H9 (cell line): ENCODE measurements around the gene UBR7. TPM values are rescaled to one million over a fixed set of nuclear protein-coding genes. Genes with fewer than 3 reads are reported as not detected.

Source experiments
- DNase-seq: peaks from one replicate; pipeline ENCODE4 v3.0.0-alpha.2; 2017
- H2AFZ ChIP-seq: one replicate; pipeline ENCODE4 v1.6.1; 2013; ENCODE audit warnings: mild to moderate bottlenecking, low read length, control low read depth, moderate library complexity
- H2AK5ac ChIP-seq: 2 replicates; pipeline ENCODE4 v1.6.1; 2013; ENCODE audit warnings: low read length, control low read depth, mixed read lengths; ENCODE audit not compliant: insufficient read length
- H2BK120ac ChIP-seq: one replicate; pipeline ENCODE4 v1.6.1; 2013; ENCODE audit warnings: low read depth, mild to moderate bottlenecking, low read length, control low read depth, inconsistent platforms; ENCODE audit not compliant: poor library complexity, severe bottlenecking
- H2BK12ac ChIP-seq: 2 replicates; pipeline ENCODE4 v1.6.1; 2013; ENCODE audit warnings: low read length, control low read depth, mixed read lengths, low read depth; ENCODE audit not compliant: insufficient read length
- H2BK15ac ChIP-seq: 2 replicates; pipeline ENCODE4 v1.6.1; 2013; ENCODE audit warnings: low read depth, low read length, control low read depth
- H2BK20ac ChIP-seq: one replicate; pipeline ENCODE4 v1.6.1; 2013; ENCODE audit warnings: low read depth, mild to moderate bottlenecking, low read length, control low read depth, inconsistent platforms; ENCODE audit not compliant: poor library complexity, severe bottlenecking
- H2BK5ac ChIP-seq: 2 replicates; pipeline ENCODE4 v1.6.1; 2013; ENCODE audit warnings: low read length, control low read depth, mixed read lengths; ENCODE audit not compliant: insufficient read length
- H3K14ac ChIP-seq: 2 replicates; pipeline ENCODE4 v1.6.1; 2013; ENCODE audit warnings: low read length, control low read depth; ENCODE audit not compliant: insufficient read depth
- H3K18ac ChIP-seq: 2 replicates; pipeline ENCODE4 v1.6.1; 2013; ENCODE audit warnings: low read depth, mild to moderate bottlenecking, mixed read lengths, low read length, control low read depth; ENCODE audit not compliant: insufficient read length
- H3K23ac ChIP-seq: 2 replicates; pipeline ENCODE4 v1.6.1; 2013; ENCODE audit warnings: low read length, control low read depth, mixed read lengths, low read depth; ENCODE audit not compliant: insufficient read length
- H3K23me2 ChIP-seq: 2 replicates; pipeline ENCODE4 v1.6.1; 2013; ENCODE audit warnings: low read depth, mild to moderate bottlenecking, mixed read lengths, low read length, control low read depth; ENCODE audit not compliant: insufficient read length, poor library complexity, severe bottlenecking
- H3K27ac ChIP-seq: 2 replicates; pipeline ENCODE4 v1.5.1; 2013; ENCODE audit warnings: low read length, control low read depth, mixed read lengths, low read depth; ENCODE audit not compliant: insufficient read length
- H3K27me3 ChIP-seq: 2 replicates; pipeline ENCODE4 v1.6.1; 2013; ENCODE audit warnings: low read length, control low read depth, inconsistent platforms; ENCODE audit not compliant: insufficient read depth
- H3K4ac ChIP-seq: 2 replicates; pipeline ENCODE4 v1.6.1; 2013; ENCODE audit warnings: low read depth, mild to moderate bottlenecking, control low read depth, inconsistent platforms, low read length, moderate library complexity
- H3K4me1 ChIP-seq: 2 replicates; pipeline ENCODE4 v1.6.1; 2013; ENCODE audit warnings: low read length, control low read depth, inconsistent platforms; ENCODE audit not compliant: insufficient read depth
- H3K4me2 ChIP-seq: 2 replicates; pipeline ENCODE4 v1.6.1; 2013; ENCODE audit warnings: low read length, control low read depth, mixed read lengths; ENCODE audit not compliant: insufficient read length, insufficient read depth
- H3K56ac ChIP-seq: 2 replicates; pipeline ENCODE4 v1.6.1; 2013; ENCODE audit warnings: low read depth, mild to moderate bottlenecking, mixed read lengths, low read length, control low read depth; ENCODE audit not compliant: insufficient read length
- H3K79me1 ChIP-seq: 2 replicates; pipeline ENCODE4 v1.6.1; 2013; ENCODE audit warnings: low read depth, mild to moderate bottlenecking, moderate library complexity, low read length, control low read depth, inconsistent platforms; ENCODE audit not compliant: insufficient read depth, poor library complexity, severe bottlenecking
- H3K79me2 ChIP-seq: 2 replicates; pipeline ENCODE4 v1.6.1; 2013; ENCODE audit warnings: low read length, control low read depth, inconsistent platforms; ENCODE audit not compliant: insufficient read depth
- H3K9ac ChIP-seq: 2 replicates; pipeline ENCODE4 v1.6.1; 2013; ENCODE audit warnings: low read length, control low read depth, mixed read lengths; ENCODE audit not compliant: insufficient read length; ENCODE audit errors: extremely low read depth
- H3K9me3 ChIP-seq: one replicate; pipeline ENCODE4 v1.6.1; 2013; ENCODE audit warnings: low read depth, low read length, inconsistent platforms; ENCODE audit not compliant: control insufficient read depth
- H3T11ph ChIP-seq: one replicate; pipeline ENCODE4 v1.6.1; 2013; ENCODE audit warnings: mild to moderate bottlenecking, low read length, control low read depth, inconsistent platforms
- H4K20me1 ChIP-seq: one replicate; pipeline ENCODE4 v1.6.1; 2013; ENCODE audit not compliant: control insufficient read depth, insufficient read length, insufficient read depth
- H4K5ac ChIP-seq: 2 replicates; pipeline ENCODE4 v1.6.1; 2013; ENCODE audit warnings: low read depth, mild to moderate bottlenecking, mixed read lengths, low read length, control low read depth; ENCODE audit not compliant: insufficient read length
- H4K8ac ChIP-seq: replicated peaks from 2 replicates; pipeline ENCODE4 v1.6.1; 2013; ENCODE audit warnings: low read length, control low read depth, mixed read lengths, low read depth; ENCODE audit not compliant: insufficient read length
- H4K91ac ChIP-seq: 2 replicates; pipeline ENCODE4 v1.6.1; 2013; ENCODE audit warnings: low read depth, mild to moderate bottlenecking, moderate library complexity, mixed read lengths, low read length, control low read depth; ENCODE audit not compliant: insufficient read length
- H3K27ac Mint-ChIP-seq, 3 experiments: 2 replicates in 2 of 3; 3 replicates in 1 of 3; pipeline ENCODE4 v1.8.0; 2020 to 2021; ENCODE audit warnings: mixed read lengths in 3 of 3, mild to moderate bottlenecking in 1 of 3, moderate library complexity in 1 of 3
- H3K27me3 Mint-ChIP-seq: 2 replicates; pipeline ENCODE4 v1.8.0; 2021; ENCODE audit warnings: low read depth, mild to moderate bottlenecking, moderate library complexity, mixed read lengths
- H3K36me3 Mint-ChIP-seq, 3 experiments: 2 replicates in 2 of 3; 3 replicates in 1 of 3; pipeline ENCODE4 v1.8.0; 2020 to 2021; ENCODE audit warnings: low read depth in 3 of 3, mixed read lengths in 3 of 3; ENCODE audit not compliant: insufficient read depth in 1 of 3
- H3K4me1 Mint-ChIP-seq, 2 experiments: 2 replicates each; pipeline ENCODE4 v1.8.0; 2020; ENCODE audit warnings: mixed read lengths in 2 of 2
- H3K4me3 Mint-ChIP-seq, 2 experiments: 2 replicates in 1 of 2; 3 replicates in 1 of 2; pipeline ENCODE4 v1.8.0; 2020 to 2021; ENCODE audit warnings: mild to moderate bottlenecking in 2 of 2, mixed read lengths in 2 of 2, moderate library complexity in 1 of 2
- H3K9me3 Mint-ChIP-seq, 2 experiments: 2 replicates in 1 of 2; 3 replicates in 1 of 2; pipeline ENCODE4 v1.8.0; 2020; ENCODE audit warnings: mild to moderate bottlenecking in 2 of 2, mixed read lengths in 2 of 2, moderate library complexity in 1 of 2
- WGBS: extraction: QIAGEN DNeasy Blood & Tissue Kit; methylation state at CpG from one replicate; pipeline ENCODE4 v1.1.7; 2013; ENCODE audit warnings: missing lambda C conversion rate, low lambda C conversion rate, mixed read lengths; ENCODE audit not compliant: insufficient read length; ENCODE audit errors: extremely low coverage; 5-methylcytosine and 5-hydroxymethylcytosine counted together
- total RNA-seq: library from RNA; stranded (reverse); gene quantifications from 2 replicates; pipeline ENCODE4 v1.2.1, GENCODE V29; 2021
- TF ChIP-seq, protein P1 (sequence below): fragments of 200-600 bp; sonication (generic); conservative IDR thresholded peaks from 3 replicates; pipeline ENCODE4 v1.8.0; 2021; ENCODE audit warnings: antibody characterized with exemption, mild to moderate bottlenecking

UBR7 gene
- total RNA-seq, 1 experiment from 2014 or later: 28.4 TPM

DNA sequence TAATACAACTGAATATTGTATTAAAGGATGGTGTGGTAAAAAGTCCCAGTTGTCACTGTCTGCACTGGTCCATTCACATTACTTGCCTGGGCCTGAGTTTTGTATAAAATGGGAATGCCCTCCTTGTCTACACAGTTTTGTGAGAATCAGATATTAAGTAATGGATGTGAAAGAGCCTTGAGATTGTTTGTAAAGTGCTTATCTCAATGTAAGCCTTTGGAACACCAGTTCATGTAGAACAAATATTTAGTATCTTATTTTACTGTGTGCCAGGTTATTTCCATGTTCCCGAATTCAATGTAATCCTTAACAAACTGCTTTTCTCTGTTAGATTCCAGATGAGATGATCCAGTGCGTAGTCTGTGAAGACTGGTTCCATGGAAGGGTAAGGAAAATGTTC lies 7.5 kb downstream of the UBR7 start:
- DNase-seq: no peak
- Histone ChIP-seq H2BK5ac (no peak overlapping the region), H2BK20ac (no peak overlapping the region), H4K20me1 (no peaks in the 10 kb centered on the region), H3K4me1 (no peaks in the 10 kb centered on the region), H2BK15ac (no peak overlapping the region), H2BK12ac (no peak overlapping the region), H3K56ac (no peak overlapping the region), H3K4ac (no peak overlapping the region), H3T11ph (no peak overlapping the region), H4K91ac (no peak overlapping the region), H2BK120ac (no peak overlapping the region), H3K18ac (no peak overlapping the region), H2AK5ac (no peak overlapping the region), H3K79me1 (no peaks in the 10 kb centered on the region), H3K23me2 (no peaks in the 10 kb centered on the region), H3K9ac (no peak overlapping the region), H4K8ac (no peak overlapping the region), H3K27me3 (no peaks in the 10 kb centered on the region), H2AFZ (no peak overlapping the region), H3K9me3 (no peaks in the 10 kb centered on the region), H4K5ac (no peak overlapping the region), H3K23ac (no peak overlapping the region), H3K79me2 (no peaks in the 10 kb centered on the region), H3K27ac (no peak overlapping the region), H3K4me2 (no peak overlapping the region), H3K14ac (no peak overlapping the region)
- no peaks in the 10 kb centered on the region for H3K9me3 Mint-ChIP-seq
- no CpG with 5 or more reads among the region's 2 CpGs for WGBS
- no peak overlapping the region for H3K4me3 Mint-ChIP-seq
- TF ChIP-seq, protein P1, sequence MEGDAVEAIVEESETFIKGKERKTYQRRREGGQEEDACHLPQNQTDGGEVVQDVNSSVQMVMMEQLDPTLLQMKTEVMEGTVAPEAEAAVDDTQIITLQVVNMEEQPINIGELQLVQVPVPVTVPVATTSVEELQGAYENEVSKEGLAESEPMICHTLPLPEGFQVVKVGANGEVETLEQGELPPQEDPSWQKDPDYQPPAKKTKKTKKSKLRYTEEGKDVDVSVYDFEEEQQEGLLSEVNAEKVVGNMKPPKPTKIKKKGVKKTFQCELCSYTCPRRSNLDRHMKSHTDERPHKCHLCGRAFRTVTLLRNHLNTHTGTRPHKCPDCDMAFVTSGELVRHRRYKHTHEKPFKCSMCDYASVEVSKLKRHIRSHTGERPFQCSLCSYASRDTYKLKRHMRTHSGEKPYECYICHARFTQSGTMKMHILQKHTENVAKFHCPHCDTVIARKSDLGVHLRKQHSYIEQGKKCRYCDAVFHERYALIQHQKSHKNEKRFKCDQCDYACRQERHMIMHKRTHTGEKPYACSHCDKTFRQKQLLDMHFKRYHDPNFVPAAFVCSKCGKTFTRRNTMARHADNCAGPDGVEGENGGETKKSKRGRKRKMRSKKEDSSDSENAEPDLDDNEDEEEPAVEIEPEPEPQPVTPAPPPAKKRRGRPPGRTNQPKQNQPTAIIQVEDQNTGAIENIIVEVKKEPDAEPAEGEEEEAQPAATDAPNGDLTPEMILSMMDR: no peak
- no peaks in the 10 kb centered on the region for H3K27me3 Mint-ChIP-seq
- no peak overlapping the region for H3K27ac Mint-ChIP-seq
- H3K4me1 Mint-ChIP-seq: no peaks in the 10 kb centered on the region
- H3K36me3 Mint-ChIP-seq: peaks cover 9 to 62% (median 50%) of the 10 kb centered on the region in 3 experiments; a peak in 6 of 7 replicates
